AG08396 (cell line): ENCODE data around the gene KCNJ18.
"Not testable (repeated sequence)": the region's sequence is repeated elsewhere in the genome, so short reads cannot be mapped to it uniquely, and the experiment has no call there.

Experiments
- DNase-seq: peaks from one replicate; pipeline ENCODE4 v3.0.0; 2012; ENCODE audit warnings: low spot score, mixed read lengths

The KCNJ18 gene

GRCh38 chr17:21733931-21734330 is 41.6 kb downstream of the KCNJ18 start:
- not testable (repeated sequence) for DNase-seq

GRCh38 chr17:21735814-21736213 is 43.5 kb downstream of the KCNJ18 start:
- DNase-seq: not testable (repeated sequence)

GRCh38 chr17:21737015-21737580 is 44.8 kb downstream of the KCNJ18 start:
- DNase-seq: not testable (repeated sequence)

GRCh38 chr17:21738241-21738640 is 45.9 kb downstream of the KCNJ18 start:
- DNase-seq: not testable (repeated sequence)

- not testable (repeated sequence) for DNase-seq
Observed at GRCh38 chr17:21738877-21739474, 46.7 kb downstream of the KCNJ18 start.

DNA sequence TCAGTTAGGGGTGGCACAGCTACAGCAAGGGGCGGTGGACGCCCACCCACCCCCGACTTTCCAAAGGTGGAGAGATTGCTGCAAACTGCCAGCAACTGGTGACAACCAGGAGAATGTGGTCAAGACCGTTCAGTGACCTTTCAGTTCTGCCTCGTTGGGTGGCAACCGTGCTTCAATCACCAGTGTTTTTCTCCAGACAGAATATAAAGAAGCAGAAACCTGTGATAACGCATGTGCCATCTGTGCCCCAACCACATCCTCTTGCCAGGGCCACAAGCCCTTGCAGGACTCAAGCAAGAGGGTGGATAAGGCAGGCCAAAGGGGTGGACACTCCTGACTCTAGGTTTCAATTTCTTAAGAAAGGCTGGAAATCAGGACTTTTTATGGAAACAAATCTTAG is 47.2 kb downstream of the KCNJ18 start:
- not testable (repeated sequence) for DNase-seq

DNA sequence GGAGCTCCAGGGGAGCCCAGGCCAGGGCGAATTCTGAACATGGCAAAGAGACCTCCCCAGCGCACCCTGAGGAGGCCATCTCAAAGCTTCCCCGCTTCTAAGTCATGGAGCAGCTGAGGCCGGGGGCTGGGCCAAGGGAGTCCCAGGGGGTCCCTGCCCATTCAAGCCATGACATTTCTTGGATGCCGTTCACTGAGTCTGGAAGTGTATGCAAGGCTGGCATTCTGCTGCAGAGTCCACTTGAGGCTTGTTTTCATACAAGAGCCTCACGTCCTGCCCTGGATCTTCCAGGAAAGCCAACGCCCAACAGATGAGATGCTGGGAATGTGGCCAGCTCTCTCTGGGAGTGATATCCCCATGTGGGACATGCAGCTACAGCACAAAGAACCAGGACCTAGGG is 48.5 kb downstream of the KCNJ18 start:
- not testable (repeated sequence) for DNase-seq

DNA sequence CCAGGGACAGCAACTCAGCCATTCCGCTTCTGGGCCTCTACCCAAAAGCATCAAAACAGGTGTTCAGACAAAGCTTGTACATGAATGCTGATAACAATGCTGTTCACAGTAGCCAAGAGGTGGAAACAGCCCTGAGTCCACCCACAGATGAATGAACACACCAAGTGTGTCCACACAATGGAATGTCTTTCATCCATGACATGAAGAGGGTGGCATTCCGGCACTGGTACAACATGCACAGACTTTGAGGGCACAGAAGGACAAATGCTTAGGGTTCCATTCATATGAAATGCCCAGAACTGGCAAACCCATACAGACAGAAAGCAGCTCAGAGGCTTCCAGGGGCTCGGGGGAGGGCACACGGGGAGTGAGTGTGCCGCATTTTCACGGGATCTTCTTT is 49.2 kb downstream of the KCNJ18 start:
- not testable (repeated sequence) for DNase-seq

GRCh38 chr17:21742326-21742725 is 50.0 kb downstream of the KCNJ18 start:
- no peak for DNase-seq

DNA sequence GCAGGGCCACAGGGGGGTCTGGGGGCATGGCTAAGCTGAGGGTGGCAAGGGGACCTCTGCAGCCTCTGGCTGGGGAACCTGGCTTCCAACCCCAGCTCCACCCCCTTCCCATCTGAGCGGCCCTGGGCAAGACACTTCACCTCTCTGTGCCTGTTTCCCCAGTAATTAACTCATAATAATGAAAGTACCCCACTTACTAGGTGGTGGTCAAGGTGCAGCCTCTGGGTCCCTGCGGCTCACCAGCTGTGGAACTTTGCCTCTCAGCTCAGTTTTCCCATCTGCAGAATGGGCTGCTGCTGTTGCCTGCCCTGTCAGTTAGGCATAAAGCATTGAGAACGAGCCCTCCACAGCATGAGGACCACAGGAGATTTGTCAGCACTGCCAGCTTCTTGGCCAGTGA is 51.8 kb downstream of the KCNJ18 start:
- DNase-seq: not testable (repeated sequence)

DNA sequence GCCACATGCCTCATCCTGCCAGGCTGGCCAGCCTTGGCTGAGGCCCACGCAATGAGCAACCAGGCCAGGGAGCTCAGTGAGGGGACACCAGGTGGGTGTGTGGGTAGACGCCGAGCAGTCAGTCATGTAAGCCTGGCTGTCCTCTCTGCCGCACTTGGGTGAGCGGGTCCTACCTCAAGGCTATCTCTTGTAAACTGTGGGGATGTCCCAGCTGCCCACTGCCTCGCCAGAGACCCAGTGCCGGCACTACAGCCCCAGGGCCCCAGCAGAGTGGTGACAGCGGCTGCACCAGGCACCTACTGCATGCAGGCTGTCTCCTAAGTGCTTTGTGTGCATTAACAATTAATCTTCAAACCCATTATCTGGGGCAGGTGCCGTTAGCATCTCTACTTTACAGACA is 52.3 kb downstream of the KCNJ18 start:
- DNase-seq: not testable (repeated sequence)

GRCh38 chr17:21745385-21746054 is 53.2 kb downstream of the KCNJ18 start:
- not testable (repeated sequence) for DNase-seq

DNA sequence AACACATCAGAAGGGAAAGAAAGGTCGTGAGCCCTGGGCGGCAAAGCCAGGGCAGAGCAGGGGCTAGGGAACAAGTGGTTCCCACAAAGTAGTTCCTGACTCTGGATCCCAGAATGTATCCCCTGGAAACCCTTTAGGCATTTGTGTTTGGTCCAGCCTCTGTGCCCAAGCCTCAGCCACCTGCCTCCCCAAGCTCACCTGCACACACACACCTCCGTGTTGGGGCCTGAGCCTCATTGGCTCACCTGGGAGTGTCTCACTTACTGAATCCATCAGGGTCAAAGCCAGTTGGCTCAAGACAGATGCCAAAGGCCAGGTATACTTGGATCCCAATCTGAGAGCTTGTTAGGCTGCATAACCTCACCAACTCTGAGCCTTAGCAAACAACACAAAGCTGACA is 54.1 kb downstream of the KCNJ18 start:
- DNase-seq: not testable (repeated sequence)

GRCh38 chr17:21747195-21747915 is 55.0 kb downstream of the KCNJ18 start:
- not testable (repeated sequence) for DNase-seq

DNA sequence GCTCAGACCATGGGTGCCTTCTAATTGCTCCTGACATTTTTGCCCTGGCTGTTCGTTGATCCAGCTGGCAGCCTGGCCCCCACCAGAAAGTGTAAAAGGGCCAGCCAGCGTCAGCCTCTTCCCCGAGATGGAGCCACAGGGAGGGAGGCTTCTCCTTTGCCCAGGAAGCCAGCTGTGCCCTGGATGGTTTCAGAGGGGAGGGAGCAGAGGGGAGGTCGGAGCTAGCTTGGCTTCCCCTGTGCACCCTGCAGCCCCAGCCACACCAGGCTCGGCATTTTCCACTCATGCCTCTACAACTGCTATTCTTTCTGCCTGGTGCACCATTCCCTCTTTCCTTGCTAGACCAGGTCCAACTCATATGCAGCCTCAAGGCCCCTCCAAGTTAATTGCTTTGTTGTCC is 56.4 kb downstream of the KCNJ18 start:
- DNase-seq: not testable (repeated sequence)

DNA sequence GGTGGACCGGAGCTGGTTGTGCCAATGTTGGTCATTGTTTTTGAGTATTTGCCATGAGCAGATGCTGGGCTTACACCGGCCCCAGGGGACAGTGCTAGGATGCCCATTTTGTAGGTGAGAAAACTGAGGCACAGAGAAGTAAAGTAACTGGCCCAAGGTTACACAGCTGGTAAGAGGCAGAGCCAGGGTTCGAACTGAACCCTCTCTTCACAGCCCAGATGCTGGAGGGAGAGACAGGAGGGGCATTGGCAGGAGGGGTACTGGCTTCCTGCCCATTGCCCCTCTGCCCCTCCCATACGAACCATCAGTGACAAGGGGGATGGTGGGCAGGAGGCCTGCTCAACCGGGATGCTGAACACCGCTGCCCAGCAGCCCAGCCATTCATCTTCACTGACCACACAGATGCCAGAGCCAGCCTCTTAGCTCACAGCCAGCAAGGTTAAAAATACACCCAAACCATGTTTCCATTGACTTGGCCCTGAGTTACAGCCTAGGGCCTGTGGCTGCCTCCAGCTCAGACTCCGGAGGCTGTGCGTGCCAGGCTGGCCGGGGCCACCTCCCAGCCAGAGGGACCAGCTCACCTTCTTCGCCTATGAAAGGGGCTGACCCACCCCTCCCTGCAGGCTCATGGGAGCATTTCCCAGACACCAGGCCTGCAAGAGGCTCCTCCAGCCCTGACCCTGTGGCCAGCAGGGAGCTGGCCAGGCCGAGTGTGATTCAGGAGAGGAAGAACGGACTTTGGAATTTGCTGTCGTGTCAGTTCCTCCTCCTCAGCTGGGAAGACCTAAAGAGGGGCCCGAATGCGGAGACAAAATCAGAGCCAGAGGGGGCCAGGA is 57.6 kb downstream of the KCNJ18 start:
- DNase-seq: not testable (repeated sequence)

- DNase-seq: not testable (repeated sequence)
Observed at GRCh38 chr17:21751111-21751510, 58.8 kb downstream of the KCNJ18 start.
